GM12865 (cell line): ENCODE results near the gene LIN7A.

Experiments
- DNase-seq: peaks from one replicate; pipeline ENCODE4 v3.0.0; 2010; ENCODE audit warnings: low read depth
- H3K4me3 ChIP-seq: 2 replicates; pipeline ENCODE4 v1.5.1; 2011; ENCODE audit warnings: mild to moderate bottlenecking, low read depth, low read length, control low read depth
- TF ChIP-seq, protein P1 (sequence below): IDR thresholded peaks from 2 replicates; pipeline ENCODE4 v1.5.1; 2011; ENCODE audit warnings: low read length, control low read depth, low read depth, inconsistent platforms; ENCODE audit not compliant: insufficient read depth; ENCODE audit errors: missing control alignments

Gene LIN7A

GRCh38 chr12:80861641-80862378, 75.9 kb downstream of the LIN7A start:
- no peak for DNase-seq
- H3K4me3 ChIP-seq, result no peak overlapping the region
- TF ChIP-seq, protein P1, sequence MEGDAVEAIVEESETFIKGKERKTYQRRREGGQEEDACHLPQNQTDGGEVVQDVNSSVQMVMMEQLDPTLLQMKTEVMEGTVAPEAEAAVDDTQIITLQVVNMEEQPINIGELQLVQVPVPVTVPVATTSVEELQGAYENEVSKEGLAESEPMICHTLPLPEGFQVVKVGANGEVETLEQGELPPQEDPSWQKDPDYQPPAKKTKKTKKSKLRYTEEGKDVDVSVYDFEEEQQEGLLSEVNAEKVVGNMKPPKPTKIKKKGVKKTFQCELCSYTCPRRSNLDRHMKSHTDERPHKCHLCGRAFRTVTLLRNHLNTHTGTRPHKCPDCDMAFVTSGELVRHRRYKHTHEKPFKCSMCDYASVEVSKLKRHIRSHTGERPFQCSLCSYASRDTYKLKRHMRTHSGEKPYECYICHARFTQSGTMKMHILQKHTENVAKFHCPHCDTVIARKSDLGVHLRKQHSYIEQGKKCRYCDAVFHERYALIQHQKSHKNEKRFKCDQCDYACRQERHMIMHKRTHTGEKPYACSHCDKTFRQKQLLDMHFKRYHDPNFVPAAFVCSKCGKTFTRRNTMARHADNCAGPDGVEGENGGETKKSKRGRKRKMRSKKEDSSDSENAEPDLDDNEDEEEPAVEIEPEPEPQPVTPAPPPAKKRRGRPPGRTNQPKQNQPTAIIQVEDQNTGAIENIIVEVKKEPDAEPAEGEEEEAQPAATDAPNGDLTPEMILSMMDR, result no peak

- TF ChIP-seq, protein P1, result no peak
These were observed 76.8 kb downstream of the LIN7A start for GRCh38 chr12:80860928-80861327.

GRCh38 chr12:80860206-80860605, 77.5 kb downstream of the LIN7A start:
- H3K4me3 ChIP-seq, result no peak overlapping the region
- no peak for DNase-seq
- TF ChIP-seq, protein P1, result no peak

More at GRCh38 chr12:80860928-80861327, 76.8 kb downstream of the LIN7A start:
- no peak for DNase-seq
- H3K4me3 ChIP-seq, result no peak overlapping the region

GRCh38 chr12:80858356-80858755, 79.4 kb downstream of the LIN7A start:
- no peak for DNase-seq
- no peak overlapping the region for H3K4me3 ChIP-seq
- TF ChIP-seq, protein P1, result no peak

DNA sequence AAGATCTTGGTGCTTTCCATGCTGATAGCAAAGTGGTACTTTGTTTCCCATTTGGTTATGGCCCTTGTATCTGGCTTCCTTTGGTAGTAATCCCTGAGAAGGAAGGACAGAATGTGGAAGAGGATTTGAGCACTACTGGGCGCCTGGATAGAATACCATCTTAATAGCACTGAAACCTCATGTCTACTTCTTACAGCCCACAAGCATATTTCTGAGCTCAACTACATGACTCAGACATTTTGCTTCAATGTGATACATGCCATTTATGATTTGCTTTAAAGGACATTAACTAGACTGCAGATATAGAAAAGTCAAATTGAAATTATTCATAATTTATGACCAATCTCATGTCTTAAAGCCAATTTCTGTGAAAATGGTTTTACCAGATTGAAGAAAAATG, 80.4 kb downstream of the LIN7A start:
- DNase-seq, result no peak
- TF ChIP-seq, protein P1, result no peak

DNA sequence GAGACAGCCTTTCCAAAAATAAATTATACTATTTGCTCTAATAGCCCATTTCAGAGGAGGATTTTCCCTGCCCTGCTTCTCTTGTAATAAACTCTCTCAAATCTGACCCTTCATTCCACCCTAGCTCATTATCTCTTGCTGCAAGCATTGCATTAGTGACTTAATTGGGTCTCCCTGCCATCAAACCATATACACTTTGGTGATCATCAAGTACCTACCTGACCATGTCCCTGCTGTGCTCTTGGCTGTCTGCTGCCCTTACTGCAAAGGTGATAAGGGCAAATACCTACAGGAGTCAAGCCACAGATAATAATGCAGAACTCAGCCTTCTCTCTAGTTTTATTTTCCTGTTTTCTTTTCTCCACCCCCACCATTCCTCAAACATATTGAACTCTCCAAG, 88.4 kb downstream of the LIN7A start:
- H3K4me3 ChIP-seq, result no peak overlapping the region
- no peak for DNase-seq
- TF ChIP-seq, protein P1, result no peak

More for the DNA sequence above, 80.4 kb downstream of the LIN7A start:
- H3K4me3 ChIP-seq, result no peak overlapping the region

- DNase-seq, result no peak
- TF ChIP-seq, protein P1, result no peak
- H3K4me3 ChIP-seq, result no peak overlapping the region
These were observed 88.9 kb downstream of the LIN7A start for GRCh38 chr12:80848858-80849257.
